Activated gamma-delta T cell (primary cell): ENCODE results near the gene FAM50A.
A peak's percentile ranks its signal among the peaks of the same experiment; 100 is the strongest.
"Not testable (repeated sequence)": the region's sequence is repeated elsewhere in the genome, so short reads cannot be mapped to it uniquely, and the experiment has no call there.

ENCODE experiments used
- DNase-seq: peaks from one replicate; lab custom pipeline; 2025; lab: John Stamatoyannopoulos, UW

FAM50A gene

DNA sequence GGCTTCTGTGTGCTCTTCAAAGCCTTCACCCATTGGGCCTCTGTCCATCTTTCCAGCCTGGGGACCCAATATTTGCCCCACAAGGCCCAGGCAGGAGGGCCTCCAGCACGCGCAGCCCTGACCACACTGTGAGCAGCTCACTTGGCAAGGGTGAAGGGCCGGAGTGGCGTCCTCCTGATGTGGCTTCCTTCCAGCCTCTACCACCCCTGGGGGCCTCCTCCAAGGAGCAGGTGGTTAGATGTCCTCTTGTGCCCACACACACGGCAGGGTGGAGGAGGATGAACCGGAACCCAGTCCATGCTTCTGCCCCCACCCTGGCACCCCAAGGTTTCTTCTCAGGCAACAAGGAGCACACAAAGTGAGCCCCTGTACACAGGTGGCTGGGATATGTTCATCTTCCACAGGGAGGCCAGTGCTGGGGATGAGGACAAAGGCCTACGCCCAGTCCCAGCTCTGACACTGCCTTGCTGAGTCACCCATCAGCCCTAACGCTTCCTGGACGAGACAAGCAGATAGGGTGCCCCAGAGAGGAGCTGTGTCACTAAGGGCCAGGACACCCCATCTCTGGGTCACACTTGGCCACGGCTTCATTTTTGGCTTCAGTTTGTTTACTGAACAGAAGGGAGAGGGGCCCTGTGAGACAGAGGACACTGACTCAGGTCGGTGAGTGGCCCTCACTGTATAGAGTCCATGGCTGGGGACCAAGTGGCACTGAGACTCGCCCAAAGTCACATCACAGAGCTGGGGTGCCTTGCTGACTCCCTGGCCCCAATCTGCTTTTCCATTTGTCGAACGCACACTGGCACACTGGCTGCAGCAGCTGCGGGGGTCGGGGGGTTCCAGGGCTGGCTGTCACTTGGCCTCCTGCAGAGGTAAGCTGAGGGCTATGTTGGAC lies 40.6 kb downstream of the FAM50A start:
- DNase-seq = no peak

DNA sequence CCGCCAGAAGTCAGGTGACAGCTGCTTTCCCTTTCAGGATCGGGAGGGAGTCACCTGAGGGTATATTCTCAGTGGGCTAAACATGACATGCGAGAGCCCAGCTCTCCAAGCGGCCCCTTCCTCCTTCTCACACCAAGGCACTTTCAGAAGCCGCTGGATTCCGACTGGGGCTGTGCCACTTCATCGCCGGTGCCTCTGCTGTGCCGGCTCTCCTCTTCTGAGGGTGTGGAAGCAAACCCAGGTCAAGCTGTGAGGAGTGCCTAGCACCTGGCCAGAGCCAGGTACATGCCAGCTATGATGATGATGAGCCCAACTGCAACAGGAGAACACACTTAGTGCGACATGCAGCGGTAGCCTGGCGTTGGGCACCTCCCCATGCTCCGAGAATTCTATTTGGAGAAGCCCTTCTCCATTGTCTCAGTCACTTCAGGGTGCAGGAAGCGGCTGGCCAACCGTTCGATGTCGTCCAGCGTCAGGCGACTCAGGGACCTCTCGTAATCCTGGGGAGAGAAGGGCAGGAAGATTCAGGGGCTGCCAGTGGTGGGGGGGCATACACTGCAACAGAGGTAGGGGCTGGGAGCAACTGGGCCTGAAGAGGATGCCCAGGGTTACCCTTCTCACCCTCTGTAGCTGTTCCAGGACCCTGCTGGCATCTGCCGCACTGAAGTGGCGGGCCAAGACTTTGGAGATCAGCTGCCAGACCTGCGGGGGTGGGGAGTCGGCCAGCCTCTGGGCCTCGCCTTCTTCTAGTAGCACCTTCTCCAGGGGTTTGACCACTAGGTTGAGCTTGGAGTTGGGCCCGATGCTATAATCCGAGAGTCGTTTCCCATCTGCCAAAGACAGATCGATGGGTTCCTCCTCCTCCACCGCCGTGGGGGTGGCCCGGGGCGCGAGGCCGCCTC lies 41.5 kb downstream of the FAM50A start:
- DNase-seq = no peak

DNA sequence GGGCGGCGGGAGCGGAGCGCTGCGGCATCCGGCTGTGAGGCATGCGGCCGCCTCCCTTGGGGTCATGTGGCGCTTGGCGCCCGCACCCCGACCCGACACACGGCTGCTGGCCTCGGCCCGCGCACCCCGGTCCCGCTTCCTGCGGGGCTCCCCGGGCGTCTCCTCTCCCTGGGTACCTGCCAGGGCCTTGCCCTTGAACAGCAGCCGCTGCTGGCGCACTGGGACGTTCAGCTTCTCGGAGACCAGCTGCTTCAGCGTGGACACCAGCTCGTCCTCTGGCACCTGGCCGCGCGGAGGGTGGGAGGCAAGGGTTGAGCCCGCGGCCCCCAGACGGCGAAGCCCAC lies 42.1 kb downstream of the FAM50A start:
- peak; percentile 36 for DNase-seq

DNA sequence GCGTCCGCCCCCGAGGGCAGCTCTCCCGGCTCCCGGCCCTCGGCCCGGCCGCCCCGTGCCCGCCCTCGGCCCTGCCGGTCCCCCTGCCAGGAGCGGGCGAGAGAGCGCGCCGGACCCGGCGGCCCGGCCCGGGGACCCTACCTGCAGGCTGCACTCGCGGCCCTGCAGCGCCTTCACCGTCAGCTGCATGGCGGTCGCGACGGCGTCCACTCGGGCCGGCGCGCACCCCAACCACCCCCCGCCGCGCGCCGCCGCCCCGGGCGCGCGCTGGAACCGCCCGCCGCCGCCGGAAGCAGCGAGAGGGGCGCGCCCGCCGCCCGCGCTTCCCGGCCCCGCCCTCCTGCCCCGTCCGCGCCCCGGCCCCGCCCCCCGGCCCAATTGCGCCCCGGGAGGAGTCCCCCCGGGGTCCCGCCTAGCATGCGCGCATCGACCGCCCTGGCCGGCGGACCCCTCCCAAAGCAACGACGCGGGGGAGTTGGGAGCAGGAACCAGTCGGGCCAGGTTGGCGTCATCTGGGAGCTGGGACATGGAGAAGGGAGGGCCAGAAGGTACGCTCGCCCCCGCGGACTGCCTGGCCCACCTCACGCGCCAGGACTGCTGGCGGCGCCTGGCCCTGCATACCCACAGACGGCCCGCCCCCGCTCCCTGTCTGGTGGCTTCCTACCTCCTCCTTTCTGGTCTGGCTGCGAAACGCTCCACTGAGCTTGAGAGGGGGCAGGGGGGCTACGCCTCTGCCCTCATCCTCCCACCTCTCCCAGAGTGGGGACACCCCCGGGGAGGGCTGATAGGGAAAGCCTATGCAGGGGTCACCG lies 42.7 kb downstream of the FAM50A start, which contains the start of gene UBL4A:
Gene UBL4A, minus strand, starts transcription at position 220 of the 812 bp plus-strand sequence. Its CDS starts 31 bp downstream, at position 189.
- DNase-seq = peak; percentile 50

DNA sequence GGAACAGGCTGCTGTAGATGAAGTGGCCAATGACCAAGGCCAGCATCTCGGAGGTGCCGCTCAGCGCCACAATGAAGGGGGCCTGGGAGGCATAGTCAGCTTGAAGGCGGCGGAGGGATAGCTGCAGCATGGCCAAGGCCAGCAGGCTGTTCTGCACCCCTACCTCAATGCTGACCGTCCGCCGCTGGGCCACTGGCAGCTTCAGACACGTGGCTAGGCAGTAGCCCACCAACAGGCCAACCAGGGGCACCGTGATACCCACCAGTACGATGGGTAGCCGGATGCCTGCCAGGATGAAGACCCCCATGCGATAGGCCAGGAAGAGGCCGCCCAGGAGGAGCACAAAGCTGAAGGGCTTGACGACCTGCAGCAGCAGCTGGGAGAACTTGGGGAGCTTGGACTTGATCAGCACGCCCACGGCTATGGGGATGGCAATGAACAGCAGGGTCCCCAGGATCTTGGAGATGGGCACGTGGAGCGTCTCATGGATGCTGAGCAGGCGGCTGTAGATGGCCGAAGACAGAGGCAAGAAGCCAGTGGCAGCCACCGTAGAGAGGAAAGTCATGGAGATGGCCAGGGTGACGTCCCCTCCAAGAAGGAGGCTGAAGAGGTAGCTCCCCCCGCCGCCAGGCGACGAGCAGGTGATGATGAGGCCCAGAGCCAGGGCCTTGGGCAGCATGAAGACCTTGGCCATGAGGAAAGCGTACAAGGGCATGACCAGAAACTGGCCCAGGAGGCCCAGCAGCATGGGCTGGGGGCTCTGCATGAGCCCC lies 43.8 kb downstream of the FAM50A start:
- DNase-seq = no peak

DNA sequence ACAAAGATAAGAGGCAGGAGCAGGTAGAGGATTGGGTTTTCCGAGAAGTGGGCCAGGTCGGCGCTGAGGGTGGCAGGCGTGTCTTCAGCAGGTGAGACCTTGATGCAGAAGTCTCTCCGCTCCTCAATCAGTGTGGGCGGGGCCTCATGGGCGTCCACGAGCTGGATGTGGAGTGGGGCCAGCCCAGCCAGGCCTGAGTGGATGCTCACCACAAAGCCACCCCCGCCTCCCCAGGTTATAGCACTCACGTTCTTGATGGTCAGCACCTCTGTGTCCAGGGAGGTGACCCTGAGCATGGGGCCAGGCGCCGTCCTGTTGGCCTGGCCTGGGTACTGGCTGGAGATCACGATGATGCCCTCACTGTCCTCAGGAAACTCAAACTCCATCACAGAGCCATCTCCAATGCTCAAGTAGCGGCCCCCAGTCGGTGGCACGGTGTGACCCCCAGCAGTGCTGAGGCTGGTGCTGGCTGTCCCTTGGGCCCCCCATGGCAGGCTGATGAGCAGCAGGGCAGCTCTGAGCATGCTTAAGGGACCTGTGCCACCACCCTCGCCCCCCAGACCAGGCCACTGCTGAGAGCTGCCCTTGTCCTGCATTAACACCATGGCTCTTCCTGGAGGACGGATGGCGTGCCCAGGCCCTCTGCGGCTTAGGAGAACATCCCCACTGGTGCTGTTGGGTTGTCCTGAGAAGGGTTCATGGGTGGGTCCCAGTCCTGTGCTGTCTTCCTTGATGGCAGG lies 44.6 kb downstream of the FAM50A start:
- DNase-seq = no peak

DNA sequence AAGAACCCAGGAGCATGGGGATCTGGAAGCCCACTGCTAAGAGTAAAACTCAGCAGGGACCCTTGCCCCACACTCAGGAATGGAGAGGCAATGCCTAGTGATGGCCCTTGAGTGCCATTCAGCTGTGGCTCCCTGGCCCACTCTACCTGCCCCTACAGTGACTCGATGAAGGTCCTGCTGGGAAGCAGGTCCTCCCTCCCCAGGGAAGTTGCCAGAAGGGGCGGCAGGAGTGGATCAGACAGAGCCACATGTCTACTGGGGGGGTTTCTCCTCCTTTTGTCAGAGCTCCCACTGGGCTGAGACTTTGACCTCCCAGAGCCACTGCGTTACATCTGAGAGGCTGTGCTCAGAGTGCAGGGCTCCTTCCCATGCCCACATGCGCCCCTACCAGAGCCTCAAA lies 45.2 kb downstream of the FAM50A start:
- DNase-seq = no peak

DNA sequence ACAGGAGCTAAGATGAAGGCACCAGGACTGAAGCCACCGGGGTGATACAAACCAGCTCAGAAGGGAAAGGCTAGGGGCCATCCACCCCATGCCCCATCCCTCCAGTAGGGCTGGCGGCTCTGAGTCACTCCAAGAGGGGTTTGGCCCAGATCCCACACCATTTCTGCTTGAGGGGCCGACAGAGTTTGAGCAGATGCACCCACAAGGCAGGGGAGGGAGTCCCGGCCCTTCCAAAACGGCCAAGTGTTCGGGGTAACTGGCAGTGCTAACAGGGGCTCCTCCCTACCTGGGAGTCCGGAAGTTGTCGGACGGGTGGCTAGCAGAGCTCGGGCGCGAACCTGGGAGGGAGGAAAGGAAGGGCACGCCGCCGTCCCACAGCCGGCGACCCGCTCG lies 46.1 kb downstream of the FAM50A start:
- DNase-seq = no peak

DNA sequence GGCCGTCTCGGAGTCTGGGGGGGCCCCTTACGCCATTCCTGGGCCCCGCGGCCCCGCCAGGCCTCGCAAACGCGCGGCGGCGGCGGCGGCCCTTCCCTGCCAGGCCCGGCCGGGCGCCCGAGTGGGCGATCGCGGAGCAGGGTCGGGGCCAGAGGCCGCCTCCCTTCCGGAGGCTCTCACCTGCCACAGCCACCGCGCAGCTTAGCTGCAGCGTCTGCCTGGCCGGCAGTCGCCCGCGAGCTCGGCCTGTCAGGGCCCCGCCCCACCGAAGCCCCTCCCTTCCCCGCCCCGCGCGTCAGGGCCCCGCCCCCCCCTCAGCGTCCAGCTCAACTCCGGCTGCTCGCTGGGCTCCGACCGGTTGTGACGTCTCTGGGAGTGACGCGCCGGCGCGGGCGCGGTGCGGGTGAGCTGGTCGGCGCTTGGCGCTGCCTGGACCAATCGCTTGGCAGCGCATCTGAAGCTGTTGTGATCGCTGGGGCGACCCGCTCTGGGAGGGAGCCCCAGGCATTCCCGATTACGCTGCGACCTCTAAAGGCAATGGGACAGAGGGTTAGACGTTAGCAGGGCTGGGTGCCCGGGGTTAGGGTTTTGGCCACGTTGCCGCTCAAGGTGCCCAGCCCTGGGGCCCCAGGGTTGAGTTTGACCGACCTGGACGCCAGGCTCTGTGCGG lies 46.6 kb downstream of the FAM50A start, which contains the start of gene SLC10A3:
Gene SLC10A3, minus strand, starts transcription at position 216 of the 670 bp plus-strand sequence. CDS start 1,689 bp downstream, outside the sequence.
- DNase-seq = peak; percentile 90

DNA sequence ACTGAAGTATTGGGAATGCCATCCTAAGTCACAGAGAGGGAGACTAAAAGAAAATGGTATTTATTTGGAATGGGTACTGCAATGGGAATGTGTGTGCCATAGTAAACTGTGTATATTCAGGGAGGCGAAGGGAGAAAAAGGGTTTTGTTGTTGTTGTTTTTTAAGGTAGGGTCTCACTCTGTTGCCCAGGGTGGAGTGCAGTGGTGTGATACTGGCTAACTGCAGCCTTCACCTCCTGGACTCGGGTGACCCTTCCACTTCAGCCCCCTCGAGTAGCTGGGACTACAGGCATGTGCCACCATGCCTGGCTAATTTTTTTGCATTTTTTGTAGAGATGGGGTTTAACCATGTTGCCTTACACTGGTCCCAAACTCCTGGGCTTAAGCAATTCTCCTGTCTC lies 50.8 kb downstream of the FAM50A start:
- DNase-seq = no peak

DNA sequence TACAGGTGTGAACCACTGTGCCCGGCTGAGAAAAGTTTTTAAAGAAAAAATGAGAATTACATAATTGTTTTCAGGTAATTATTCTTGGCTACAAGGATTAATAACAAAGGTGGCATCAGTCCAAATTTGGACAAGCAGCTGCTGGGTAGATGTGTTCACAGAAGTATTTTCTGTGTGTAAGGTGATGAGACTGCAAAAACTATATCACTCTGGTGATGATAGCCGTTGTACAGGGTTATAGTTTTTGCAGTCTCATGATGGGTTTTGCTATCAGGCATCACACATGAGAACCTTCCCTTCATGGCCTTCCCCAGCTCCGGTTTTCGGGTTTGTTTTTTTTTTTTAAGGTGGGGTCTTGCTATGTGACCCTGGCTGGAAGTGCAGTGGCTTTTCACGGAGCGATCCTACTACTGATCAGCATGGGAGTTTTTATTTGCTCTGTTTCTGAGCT lies 51.6 kb downstream of the FAM50A start:
- DNase-seq = no peak

DNA sequence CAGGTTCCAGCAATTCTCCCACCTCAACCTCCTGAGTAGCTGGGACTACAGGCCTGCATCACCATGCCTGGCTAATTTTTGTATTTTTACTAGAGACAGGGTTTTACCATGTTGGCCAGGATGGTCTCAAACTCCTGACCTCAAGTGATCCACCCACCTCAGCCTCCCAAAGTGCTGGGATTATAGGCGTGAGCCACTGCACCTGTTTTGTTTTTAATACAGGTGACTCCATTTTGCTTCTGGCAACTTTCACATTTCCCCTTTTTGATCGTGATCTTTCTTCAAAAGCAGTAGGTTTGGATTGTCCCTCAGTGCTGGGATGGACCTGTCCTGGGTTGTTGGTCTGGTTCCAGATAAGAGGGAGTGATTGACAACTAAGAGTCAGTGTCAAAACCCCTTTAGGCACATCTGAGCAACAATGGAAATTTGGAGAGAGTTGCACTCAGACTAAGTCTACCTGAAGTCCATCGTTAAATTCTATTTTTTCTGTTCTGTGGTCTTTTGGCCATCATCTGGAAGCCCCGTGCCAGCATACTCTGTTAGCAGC lies 52.7 kb downstream of the FAM50A start:
- DNase-seq = not testable (repeated sequence)
